Measurements from ENCODE around the gene FOXL2.
"Not testable (repeated sequence)": the region's sequence is repeated elsewhere in the genome, so short reads cannot be mapped to it uniquely, and the experiment has no call there.

The FOXL2 gene

DNA sequence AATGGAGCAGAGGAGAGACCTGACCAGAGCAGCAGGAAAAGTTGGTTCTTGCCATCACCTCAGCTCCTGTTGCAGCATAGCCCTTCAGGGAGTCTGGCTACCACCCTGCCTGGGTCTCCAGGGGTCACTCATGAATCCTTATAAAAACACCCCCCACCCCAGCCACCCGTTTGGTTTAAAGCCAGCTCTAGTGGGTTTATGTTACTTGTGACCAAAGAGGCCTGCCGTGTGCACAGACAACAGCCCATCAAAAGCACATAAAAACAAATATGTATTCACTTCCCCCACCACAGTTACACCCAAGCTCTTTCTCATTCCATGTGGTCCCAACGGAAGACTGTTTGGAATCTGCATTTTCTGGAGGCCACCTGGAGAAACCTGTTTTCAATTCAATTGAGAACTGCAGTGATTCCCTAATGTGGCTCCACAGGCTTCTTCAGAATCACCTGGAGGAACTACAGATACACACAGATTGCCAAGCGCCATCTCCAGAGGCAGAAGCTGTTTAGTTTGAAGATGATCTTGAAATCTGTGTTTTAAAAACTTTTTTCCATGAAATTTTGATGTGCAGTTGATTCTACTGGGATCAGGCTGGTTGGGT, 13.8 kb downstream of the FOXL2 start:
- no peak for DNase-seq

DNA sequence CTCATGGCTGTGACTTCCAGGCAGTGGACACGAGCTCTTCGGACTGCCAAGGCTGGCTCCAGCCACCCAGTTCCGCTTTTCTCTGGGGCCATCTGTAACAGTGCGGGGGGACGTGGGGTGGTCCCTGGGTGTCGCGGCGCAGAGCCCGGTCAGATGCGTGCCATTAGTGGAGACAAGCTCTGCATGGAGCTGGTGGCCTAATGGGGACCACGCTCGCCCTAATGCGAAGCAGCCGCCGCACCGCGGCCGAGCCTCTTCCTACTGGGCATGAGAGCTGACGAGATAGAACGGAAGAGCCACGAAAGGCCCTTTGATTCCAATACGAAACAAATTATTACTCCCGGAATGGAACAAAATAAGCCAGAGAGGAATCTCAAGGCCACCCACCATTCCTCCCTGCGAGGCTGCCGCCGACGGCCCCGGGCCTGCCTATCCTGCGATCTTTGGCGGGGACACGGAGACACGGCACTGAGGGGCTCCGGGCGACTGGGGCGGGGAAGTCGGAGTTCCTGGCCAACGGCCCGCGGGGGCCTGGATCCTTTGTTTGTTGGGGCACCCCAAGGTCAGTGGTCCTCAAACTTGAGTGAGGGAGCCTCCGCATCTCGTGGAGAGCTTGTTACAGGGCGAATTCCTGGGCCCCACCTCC, 18.1 kb downstream of the FOXL2 start:
- DNase-seq: no peak

DNA sequence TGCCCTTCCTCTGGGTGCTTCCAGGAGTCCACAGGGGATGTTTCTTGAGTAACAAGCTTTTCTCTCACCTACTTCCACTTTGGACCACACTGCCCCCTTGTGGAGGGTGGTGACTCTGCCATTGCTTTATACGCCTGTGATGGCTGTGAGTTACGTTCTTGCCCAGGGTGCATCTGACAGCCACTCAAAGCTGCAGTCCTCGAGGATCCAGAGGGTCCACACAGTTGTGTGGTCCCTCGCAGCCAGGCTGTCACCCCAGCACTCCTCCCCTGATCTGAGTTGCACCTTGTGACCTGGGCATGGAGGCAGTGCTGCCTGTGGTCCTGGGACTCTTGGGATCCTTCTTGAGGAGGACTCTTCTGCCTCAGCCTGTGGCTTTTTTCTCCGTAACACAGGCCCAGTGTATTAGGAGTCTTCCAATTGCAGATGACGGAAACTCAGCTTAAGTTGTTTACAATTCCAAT, 23.4 kb downstream of the FOXL2 start:
- peak; percentile 78 for DNase-seq

DNA sequence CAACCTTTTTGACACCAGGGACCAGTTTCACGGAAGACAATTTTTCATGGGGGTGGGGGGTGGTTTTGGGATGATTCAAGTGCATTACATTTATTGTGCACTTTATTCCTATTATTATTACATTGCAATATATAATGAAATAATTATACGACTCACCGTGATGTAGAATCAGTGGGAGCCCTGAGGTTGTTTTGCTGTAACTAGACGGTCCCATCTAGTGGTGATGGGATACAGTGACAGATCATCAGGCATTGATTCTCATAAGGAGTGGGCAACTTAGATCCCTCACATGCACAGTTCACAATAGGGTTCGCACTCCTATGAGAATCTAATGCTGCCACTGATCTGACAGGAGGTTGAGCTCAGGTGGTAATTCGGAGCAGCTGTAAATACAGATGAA, 24.5 kb downstream of the FOXL2 start:
- DNase-seq: not testable (repeated sequence)

DNA sequence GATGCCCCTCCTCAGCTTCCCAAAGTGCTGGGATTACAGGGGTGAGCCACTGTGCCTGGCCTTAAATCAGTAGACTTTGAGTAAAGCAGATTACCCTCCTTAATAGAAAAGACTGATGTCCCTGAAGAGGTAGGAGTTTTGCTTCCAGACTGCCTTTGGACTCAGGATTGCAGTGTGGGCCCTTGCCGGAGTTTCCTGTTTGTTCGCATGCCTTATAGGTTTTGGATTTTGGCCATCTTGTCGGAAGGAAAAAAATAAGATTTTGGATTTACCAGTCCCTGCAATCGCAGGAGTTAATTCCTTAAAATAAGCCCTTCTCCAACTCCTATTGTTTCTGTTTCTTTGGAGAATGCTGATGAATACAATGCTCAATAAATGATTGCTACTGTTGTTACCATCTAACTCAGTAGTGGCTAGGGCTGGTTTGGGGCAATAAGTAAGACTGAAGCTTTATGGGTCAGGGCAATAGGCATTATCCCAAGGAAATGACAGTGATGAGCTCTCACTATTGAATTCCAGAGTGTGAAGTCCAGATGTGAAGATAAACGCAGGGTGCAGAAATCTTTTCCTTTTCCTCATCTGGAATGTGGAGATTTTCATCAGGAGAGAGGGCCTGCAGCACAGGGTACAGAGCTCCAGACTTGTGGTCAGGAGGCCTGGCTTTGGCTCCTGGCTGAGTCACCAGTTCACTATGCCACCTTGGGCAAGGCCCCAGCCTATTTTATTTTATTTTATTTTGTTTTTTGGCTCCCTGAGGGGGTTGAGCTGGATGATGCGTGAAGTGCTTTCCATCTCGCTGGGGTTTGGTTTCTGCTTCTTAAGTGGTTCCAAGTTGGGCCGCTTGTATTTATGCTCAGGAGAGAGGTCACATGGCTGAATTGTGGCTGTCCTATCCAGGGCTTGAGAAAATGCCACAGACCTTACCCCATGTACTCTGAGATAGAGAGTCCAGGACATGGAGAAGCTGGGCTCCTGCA, 25.3 kb downstream of the FOXL2 start:
- DNase-seq: no peak

DNA sequence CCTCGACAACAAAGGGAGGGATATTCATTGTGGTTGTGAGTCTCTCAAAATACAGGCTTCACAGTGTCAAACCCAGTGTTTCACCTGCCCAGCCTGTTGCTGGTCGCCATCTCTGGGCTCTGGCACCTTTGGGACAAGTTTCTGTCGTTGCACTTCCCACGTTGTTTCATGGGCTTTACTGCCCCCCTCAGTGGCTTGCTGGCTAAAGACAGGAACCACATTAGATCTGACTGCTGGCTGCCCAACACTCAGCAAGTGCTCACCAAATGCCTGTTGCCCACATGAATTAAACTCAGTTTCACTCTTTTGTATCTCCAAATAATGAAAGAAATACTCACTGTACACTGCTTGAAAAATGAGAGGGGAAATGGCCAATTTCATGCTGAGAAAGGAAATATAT, 27.6 kb downstream of the FOXL2 start:
- no peak for DNase-seq

DNA sequence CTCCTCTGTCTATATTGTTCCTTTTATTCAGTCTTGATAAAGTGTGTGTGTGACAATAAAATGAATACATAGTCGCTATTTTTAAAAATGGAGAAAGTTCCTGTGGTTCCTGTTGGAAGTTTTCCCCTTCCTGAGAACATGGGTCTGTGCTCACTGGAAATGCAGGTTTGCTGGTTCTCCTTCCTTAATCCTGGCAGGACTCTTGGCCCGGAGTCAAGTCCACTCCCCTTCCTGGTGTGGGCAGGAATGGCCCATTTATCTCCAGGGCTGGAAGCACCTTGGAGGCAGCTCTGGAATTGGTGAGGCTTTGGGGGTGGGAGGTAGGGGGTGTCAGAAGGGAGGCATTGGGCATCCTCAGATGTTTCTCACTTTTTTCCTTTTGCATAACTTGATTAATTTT, 30.1 kb downstream of the FOXL2 start:
- DNase-seq: no peak

DNA sequence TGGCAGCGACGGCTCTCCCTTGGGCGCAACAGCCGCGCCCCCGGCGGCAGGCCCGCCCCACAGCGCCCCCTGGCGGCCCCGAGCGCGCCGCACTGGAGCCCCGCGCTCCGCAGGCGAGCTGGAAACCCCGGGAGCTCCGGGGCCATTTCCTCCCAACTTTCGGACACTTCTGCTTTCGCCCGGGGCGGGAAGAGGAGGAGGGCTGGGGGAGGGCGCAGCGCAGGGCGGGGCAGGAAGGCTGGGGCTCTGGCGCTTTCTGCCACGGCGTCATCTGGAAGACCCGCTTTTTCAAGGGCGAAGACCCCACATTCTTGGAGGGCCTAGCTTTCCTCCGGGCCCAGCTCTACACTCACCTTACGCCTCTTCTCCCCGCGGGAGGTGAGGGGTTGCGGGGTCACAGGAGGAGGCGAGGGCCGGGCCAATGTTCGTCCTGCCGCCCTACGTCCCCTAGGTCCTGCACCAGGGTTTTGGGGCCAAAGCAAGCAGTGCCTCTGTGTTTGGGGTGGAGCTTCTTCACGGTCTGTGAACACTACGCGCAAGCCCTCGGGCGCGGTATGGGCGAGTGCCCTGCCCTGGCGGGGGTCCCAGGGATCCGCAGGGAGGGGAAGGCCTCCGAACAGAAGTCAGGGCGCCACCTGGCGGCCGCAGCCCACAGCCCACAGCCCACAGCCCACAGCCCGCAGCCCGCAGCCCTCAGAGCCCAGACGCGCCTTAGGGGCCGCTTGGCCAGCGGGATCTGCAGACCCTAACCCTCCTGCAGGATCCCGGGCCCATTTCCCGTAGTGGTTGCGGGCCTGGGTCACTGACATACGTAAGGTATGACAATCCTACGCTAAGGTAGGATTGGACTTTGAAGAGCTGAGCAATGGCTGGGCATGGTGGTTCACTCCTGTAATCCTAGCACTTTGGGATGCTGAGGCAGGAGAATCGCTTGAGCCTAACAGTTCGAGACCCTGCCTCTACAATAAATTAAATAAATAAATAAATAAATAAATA, 31.1 kb downstream of the FOXL2 start:
- DNase-seq: peak; percentile 95

DNA sequence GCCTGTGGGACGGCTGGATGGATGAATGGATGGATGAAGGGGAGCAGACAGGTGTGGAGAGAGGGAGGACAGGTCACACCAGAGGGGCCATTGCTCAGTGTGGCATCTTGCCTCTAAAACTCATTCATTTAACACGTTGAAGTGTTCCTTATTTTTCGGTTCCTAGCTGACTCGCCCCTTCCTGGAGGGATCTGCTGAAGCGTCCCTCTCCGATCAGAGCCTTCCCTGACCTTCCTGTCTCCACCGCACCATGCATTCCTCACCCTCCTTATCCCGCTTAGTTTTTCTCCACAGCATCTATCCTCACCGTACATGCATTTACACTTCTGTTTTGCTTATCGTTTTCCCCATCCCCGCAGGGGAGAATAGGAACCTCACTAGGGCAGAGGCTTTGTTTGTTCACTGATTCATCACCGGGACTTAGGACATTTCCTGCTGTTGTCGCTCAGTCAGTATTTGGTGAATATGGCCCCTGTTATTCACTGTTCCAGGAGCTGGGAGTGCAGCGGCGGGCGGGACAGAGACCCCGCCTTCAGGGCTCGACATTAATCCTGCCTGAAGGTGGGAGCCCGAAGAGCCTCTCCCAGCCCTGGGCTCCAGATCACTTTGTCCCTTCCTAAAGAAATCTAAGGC, 32.0 kb downstream of the FOXL2 start:
- DNase-seq: no peak

DNA sequence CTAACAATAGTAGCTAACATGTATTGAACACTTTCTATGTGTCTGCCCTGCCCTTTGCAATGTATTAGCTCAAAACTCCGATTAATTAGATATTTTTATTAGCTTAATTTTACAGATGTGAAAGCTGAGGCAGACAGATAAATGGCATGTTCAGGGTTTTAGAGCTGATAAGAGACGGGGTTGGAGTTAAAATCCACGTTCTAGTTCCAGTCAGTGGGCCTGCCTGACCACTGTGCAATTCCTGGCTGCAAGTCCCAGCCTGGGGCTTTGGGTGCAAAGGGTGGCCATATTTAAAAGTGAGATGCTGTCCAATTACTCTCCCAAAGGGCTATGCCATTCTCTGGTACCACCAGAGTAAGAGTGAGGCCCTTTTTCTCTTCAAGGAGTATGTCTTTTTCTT, 33.2 kb downstream of the FOXL2 start:
- no peak for DNase-seq

DNA sequence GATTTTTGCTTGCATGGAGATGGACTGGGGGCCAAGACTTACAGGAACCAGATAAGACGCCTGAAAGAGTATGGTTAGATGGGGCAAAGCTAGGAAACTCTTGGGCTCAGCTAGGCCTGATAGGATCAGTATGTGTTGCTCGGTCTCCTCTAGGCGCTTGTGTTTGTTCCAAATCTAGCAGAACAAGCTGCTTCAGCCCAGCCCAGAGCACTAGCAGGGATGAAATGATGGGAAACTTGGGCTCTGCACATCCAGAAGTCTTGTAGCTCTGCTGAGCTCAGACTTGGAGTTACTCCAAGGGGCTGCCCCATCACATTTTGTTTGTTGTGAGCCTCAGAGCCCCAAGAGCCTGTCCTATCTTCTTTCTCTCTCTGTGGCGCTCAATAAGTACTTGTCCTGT, 34.7 kb downstream of the FOXL2 start:
- no peak for DNase-seq

DNA sequence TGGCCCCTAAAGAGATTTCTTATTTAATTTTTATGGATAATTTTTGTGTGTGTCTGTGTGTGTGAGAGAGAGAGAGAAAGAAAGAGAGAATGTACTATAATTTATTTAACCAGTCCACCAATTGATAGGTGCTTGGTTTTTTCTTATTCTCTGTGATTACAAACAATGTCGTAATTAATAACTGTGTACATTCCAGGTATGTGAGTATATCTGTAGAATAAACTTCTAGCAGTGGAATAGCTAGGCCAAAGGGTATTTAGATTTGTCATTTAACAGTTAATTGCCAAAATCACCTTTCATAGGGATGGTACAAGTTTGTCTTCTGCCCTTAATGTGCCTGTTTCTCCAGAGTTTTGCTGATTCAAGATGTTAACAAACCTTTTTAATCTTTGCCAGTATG, 35.3 kb downstream of the FOXL2 start:
- no peak for DNase-seq

DNA sequence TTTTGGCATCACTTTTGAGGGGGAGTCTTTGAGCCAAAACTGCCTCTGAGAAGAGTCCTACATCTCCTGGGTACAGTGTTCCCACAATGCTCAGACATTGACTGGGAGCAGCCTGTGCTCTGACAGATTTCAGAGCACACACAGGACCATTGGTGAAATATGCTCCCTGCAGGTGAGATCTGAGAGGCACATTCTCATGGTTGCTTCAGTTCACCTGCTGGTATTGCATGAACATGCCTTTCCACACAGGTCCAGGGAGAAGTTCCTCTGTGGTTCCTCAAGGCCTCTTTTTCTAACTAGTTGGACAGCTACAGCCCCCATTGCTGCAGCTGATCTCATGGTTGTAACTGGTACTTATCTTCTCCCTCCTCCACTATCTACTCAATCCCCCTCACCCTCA, 37.0 kb downstream of the FOXL2 start:
- DNase-seq: no peak

DNA sequence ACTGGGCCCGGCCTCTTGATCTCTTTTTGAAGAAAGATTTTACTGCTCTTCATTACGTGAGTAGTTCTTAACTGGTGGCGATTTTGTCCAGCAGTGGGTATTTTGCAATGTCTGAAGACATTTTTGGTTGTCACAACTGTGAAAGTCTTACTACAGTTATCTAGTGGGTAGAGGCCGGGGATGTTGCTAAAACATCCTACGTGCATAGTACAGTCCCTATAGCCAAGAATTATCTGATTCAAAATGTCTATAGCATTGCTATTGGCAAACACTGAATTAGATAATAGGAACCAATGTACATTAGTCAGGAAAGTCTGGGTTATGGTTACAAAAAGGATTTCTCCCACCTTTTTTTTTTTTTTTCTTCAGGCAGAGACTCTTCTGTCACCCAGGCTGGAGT, 38.1 kb downstream of the FOXL2 start:
- no peak for DNase-seq

DNA sequence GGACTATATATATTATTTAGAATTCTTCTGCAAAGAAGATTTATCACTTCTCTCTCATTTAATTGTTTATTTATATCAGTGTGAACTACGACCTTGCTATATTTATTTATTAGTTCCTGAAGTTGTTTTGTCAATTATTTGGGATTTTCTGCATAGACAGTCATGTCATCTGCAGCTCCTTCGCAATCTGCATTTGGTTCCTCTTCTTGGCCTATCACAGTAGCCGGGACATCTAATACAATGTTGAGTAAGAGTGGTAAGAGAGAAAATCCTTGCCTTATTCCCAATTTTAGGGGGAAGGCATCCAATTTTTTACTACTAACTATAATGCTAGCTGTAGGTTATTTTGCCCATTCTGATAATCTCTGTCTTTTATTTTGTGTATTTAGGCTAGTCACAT, 39.4 kb downstream of the FOXL2 start:
- no peak for DNase-seq

DNA sequence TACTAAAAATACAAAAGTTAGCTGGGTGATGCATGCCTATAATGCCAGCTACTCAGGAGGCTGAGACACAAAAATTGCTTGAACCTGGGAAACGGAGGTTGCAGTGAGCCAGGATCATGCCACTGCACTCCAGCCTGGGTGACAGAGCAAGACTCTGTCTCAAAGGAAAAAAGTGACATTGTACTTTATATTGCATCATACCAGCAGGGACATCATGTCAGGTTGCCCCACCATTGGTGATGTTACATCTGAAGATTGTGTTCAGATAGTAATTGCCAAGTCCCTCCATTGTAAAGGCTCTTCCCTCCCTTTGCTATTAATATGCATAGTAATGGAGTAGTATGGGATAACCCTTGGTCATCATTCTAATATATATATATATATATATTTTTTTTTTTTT, 44.8 kb downstream of the FOXL2 start:
- no peak for DNase-seq

DNA sequence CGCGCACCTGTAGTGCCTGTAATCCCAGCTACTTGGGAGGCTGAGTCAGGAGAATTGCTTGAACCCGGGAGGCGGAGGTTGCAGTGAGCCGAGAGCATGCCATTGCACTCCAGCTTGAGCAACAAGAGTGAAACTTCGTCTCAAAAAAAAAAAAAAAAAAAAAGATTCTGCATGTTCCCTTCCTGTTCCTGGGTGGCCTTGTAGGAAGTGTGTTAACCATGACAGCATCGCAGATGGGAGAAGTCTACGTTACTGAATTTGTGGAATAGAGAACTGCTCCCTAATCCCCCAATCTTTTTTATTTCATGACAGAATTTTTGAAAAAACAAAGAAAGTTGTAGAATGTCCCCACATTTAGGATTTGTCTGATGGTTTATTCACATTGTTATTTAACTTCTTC, 45.4 kb downstream of the FOXL2 start:
- no peak for DNase-seq

DNA sequence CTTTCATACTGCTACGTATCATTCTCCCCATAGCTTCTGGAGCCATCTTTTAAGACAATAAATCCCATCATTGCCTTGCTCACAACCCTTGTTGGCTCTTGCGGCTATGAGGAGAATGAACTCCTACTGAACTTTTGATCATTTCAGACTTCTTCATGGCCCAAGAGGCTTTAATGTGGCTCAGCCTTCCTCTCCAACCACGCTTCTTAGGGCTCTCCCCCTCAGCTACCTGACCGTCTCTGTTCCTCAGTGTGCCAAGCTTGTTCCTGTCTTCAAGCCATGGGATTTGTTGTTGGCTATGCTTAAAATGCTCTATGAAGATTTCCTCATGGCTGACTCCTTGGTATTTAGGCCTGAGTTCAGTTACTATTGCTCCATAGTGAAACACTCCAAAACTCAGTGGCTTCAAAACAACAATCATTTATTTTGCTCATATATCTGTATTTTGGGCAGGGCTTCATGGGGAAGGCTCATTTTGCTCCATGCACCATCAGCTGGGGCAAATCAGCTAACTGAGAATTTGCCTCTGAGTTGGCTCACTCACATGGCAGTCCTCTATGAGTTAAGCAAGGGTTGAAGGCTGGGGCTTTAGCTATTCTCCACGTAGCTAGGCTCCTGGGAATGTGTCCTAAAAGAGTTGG, 47.5 kb downstream of the FOXL2 start:
- DNase-seq: no peak

DNA sequence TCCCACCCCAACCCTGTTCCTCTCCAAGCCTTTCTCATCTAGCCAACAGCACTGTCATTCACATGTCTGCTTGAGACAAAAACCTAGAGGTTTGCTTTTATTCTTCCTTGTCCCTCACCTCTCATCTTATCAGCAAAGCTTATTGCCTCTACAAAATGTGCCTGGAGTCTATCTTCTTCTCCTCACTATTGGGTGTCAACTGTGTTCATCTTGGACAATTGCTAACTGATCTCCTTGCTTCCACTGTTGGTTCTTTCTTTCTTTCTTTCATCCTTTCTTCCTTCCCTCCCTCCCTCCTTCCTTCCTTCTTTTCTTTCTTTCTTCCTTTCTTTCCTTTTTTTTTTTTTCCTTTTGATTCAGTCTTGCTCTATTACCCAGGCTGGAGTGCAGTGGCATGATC, 48.2 kb downstream of the FOXL2 start:
- DNase-seq: no peak

DNA sequence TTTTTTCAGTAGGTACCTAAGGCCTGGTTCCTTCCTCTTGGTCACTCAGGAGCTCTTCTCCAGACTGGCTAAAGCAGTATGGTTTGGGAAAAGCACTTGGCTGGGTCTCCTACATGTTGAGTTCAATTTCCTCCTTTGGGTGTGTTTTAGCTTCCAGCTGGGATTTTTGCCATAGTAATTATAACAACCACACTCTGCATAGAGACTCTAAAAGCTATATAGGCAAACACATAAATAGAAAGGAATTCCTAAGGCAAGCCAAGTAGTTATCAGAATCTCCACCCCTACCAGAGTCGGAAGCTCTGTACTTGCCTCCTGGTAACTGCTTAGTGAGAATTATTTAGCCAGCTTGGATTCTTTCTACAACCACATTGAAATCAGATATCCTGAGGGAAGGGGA, 48.6 kb downstream of the FOXL2 start:
- peak; percentile 46 for DNase-seq

Measured in right hindlimb (tissue), 1 donor.